ENCODE data around the gene GPR179.
A peak's percentile ranks its signal among the peaks of the same experiment; 100 is the strongest.

Gene GPR179

DNA sequence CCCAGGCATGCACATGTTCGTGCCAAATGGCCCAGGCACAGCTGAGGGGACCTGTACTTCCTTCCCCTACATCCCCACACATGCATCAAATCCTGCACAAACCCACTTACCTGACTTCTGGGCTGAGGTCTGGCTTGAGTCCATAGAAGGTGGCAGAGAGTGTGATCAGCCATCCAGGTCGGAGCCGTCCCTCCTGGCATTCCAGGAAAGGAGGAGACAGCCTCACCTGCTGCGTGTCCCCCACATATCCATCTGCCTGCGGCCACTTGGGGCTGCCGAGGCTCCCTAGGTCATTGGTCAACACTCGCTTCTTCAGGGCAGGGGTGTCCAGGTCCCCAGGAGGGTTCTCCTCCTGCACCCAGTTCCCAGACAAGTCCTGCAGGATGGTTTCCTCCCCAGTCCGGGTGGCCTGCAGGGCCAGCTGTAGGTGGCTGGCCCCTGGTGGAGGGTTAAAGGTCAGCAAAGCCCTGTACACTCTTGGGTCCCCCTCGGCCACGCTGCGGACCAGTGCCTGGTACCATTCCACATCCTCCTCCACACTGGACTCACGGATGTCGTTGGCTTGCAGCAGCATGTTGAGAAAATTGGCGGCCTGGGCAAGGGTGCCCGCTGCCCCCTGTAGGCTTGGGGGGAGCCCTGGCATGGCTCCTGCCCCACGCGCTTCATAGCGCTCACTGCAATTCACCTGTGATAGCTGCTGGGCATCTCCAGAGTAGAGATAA lies 709 bp downstream of the GPR179 start:
- no peak for DNase-seq

DNA sequence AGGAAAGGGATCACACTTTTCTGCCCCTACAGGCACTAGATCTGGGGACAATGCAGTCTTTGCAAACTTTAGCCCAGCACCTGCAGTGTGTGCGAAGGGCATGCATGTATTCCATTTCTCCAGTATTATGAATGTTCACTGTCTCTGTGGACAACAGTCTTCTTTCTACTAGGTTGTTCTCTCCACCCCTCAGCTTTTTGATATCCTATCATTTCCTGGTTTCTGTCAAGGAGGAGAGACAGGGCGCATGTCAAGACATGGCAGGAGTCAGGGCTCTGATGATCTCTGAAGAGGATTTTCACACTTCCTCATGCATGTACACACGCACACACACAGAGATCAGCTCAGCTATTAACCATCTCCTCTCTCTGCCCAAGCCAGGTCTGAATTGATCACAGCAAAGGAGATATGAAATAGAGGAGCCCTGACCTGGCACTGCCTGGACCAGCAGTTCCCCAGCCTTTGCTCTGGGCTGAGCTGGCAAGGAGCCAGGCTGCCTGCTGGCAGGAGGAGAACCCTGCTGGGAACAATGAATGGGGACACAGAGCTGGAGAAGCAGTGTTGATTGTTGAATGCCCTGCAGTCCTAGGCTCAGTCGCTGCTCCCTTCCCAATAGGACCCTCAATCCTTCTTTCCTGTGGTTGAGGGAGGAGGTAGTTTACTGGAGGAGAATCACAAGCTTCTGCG lies 2.6 kb downstream of the GPR179 start:
- DNase-seq: no peak

DNA sequence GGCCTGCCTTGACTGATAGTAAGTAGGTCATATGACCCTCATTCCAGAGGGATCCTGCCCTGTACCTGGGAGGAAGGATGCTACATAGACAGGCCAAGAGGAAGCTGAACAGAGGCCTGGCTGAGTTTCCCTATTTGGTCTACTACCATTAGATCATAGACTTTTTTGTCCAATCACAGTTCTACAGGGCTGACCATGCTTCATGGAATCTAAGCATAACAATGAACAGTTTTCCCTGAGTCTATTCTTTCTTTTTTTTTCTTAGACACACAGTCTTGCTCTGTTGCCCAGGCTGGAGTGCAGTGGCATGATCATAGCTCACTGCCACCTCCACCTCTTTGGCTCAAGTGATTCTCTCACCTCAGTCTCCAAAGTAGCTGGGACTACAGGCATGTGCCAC lies 3.9 kb downstream of the GPR179 start:
- DNase-seq: no peak

DNA sequence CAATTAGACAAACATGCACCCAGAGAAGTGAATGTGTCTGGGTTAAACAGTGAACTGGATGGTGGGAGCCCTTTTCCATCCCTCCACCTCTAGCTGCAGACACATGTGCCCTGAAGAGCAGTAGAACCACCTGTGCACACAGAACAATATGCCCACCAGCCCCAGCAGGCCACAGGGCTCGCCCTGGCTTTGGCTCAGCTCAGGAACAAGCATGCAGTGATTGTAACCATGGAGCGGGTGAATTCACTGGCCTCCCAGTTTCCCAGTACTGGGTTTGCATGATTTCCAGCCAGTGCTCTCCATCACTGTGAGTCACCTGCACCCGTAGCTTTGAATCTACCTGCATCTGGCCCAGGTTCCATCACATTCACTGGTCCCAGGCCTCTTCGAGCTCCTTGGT lies 5.2 kb downstream of the GPR179 start:
- no peak for DNase-seq

DNA sequence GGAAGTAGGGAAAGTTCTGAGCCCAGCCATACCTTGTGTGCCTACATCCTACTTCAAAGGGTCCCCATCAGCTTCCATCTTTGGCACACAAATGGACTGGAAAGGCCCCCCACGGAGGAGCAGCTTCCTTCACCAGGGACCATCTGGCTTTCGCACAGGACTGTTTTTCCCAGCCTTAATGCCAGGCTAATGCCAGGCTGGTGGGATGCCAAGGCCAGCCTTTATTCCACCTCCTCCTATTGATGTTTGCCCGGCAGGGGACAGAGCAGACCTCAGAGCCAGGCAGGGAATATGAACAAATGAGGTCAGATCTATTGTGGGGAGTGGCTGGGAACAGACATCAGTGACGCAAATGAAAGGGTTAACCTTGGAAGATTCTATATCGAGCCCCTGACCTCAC lies 5.7 kb downstream of the GPR179 start:
- DNase-seq: no peak

DNA sequence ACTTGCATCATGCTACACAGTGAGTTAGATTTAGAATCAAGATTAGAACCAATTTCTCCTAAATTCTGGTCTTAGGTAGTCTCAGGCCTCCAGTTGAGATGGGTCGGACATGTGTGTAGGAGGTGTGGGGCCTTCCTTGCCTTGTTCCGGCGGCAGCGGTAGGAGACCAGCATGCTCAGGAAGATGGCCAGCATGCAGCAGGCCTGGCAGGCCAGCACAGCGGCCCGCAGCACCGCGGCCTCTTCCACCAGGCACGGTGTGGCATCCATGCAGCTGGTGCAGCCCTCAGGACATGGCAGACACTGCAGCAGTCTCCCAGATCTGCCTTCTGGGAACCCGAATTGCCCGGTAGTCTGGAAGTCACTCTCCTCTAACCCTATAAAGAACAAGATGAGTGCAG lies 6.9 kb downstream of the GPR179 start:
- DNase-seq: no peak

DNA sequence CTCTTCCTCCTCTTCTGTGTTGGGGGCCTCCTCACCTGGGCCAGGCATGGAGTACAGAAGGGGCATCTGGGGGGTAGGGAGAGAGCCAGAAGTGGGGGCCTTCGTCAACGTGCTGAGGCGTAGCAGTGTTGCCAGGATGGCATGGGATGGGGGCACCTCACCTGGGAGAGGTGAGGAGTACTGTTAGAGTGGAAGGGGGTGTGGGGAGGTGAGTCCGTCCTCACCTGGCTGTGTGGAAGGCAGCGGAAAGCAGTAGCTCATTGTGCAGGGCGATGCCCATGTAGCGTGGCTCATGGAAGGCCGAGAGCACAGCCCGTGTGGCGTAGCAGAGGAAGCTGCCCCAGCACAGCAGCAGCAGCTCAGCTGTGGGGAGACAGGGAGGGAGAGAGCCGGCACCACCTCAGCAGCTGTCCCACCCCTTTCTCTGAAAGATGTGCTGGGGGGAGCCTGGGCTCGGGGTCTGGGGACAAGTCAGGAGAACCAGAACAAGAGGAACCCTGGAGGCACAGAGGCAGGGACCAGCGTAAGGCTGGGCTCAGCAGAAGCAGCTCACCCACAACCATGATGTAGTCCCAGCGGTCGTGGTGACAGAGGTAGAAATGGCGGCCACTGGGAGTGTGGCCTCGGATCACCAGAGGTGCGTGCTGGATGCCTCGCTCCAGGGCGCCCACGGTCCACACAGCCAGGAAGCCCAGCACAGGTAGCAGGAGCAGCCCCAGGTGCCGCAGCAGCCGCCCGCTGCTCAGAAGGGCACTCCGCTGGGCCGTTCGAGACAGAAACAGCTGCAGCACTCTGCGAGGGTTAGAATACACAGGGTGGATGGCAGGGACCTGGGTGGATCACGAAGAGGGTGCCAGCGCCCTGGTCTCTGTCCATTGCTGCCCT lies 9.0 kb downstream of the GPR179 start:
- no peak for DNase-seq

DNA sequence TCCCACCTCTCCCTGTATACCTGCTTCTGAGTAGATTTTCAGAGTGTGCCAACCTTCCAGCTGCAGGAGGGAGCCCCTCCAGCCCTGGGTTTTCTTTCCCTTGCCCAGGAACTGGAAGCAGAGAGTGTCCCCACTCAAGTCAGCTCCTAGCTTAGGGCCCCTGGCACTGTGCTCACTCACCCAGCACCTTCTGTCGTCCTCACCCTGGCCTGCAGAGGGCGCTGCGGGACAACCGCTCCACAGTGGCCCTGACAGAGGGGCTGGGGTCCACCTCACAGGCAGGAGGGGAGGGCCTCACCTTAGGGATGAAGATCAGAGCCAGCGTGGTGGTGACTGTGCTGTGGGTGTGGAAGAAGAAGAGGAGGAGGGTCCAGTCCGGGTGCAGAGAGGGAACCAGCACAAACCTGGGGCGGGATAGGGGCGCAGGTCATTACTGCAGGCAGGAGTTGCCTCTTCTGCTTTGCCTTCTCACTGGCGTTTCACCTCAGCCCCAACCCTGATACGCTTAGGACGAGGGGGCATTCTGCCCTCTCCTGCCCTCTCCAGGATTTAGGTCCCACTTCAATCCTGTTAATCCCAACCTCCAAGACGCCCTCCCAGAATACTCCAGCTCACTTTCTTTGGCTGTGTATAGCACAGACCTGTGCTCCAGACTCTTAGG lies 10.0 kb downstream of the GPR179 start:
- peak; percentile 36 for DNase-seq

DNA sequence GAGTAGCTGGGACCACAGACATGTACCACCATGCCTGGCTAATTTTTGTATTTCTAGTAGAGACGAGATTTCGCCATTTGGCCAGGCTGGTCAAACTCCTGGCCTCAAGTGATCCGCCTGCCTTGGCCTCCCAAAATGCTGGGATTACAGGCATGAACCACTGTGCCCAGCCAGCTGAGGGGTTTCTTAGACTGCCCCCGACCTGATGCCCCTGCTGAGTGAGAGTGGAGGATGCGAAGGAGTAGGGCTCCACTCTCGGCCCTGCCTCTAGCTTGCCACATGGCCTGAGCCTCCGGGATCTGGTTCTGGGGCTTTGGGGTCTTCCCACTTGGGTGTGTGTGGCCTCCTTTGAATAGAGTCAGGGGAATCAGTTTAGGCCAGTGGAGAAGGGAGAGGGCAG lies 11.0 kb downstream of the GPR179 start:
- no peak for DNase-seq

DNA sequence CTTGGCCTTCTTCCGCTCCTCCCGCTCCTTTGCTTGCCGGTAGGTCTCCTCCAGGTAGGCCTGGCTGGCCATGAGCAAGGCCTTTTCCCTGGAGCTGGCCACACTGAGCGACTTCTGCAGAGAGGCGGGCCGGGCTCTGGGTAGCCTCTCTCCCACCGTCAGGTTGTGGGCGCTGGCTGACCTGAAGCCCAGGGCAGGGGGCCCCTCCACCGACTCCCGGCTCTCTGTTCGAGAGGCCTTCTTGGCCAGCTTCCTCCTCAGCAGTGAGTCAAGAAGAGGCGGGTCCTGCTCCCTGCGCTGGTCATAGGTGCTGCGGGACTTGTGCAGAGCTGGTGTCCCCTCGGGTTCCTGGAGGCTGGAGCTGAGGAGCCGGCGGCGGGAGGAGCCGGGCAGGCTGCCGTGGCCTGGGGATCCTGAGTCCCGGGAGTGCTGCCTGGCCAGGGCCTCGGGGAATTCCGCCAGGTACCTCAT lies 12.8 kb downstream of the GPR179 start:
- DNase-seq: no peak

DNA sequence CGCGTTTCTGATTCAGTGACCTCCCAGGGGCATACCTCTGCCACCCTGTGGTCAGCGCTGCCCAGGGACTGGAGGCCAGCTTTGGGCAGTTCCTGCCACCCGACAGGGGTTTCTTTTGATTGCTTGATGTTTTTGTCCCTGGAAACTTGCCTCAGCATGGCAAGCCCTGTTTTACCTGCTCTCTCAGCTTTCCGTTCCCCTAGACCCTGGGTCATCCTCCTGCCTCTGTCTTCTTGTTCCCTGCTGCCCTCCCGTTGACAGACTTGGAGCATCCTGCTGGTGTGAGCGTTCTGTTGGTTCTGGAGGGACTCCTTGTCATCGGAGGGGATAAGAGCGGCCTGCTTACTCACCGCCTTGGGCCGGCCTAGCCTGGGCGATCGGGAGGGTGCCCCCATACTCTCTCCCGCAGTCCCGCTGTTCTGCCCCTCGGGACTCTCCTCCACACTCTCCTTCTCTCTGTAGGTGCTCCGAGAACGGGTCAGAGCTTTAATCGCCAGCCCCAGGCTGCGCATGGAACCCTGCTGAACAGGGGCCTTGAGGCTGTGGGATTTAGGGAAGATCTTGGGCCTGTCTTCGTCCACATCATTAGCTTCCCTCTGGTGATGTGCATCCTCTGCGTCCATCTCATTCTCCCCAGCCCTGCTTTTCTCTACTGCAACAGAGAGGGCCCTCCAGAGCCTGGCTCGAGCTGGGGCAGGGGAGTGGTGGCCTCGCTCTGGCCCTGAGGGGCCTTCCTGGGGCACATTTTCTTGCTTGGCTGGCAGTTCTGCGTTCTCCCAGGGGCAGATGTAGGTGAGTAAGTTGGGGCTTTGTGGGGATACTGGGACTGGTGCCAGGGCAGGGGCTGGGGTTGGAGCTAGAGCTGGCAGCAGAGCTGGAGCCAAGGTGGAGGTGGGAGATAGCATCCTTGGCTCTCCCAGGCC lies 13.7 kb downstream of the GPR179 start:
- no peak for DNase-seq

DNA sequence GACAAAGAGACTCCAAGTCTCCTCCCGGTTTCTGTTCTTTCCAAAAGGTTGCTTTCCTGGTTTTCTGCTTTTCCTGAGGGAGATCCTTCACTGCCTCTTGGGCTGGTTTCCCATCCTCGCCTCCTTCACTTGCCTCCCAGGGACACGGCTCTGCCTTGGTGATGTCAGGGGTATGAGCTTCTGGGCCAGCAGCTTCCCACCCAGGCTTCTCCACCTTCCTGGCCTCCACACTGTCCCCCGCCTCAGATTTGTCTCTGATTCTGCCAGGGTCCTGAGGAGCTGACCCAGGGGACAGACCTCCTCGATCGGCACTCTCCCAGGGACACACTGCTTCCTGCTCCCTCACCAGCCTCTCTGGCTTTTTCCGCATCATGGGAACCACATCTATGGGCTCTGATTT lies 14.5 kb downstream of the GPR179 start:
- no peak for DNase-seq

DNA sequence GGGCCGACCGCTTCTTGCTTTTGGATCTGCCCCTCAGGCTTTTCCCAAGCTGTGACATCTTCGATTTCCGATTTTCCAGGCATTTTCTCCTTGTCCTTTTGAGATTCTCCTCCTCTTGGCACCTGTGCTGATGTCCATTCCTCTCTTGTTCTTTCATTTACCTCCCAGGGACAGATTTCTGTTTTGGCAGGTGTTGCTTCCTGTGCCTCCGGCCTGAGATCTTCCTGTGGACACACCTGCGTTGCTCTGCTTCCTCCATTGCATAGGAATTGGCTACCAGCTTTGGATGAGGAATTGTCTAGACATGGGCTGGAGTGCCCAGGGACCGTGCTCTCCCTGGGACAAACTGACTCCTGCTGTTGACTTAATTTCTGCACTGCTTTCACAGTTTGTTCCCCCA lies 15.1 kb downstream of the GPR179 start:
- DNase-seq: no peak

DNA sequence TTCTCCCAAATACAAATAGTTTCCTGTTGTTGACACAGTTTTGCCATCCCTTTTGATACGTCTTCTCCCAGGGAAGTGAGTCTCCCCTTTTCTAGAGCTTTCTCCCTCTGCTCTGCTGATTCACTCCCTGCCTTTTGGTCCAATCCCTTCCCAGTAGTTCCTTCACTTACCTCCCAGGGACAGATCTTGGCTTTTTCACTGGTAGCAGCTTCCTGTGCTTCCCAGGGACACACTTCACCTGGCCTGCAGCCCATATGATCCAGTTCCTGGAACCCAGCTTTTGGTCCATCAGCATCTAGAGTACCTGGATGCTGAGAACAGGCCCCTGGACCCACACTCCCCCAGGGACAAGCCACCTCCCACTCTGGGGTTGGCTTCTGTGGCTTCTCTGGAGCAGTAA lies 15.8 kb downstream of the GPR179 start:
- no peak for DNase-seq

DNA sequence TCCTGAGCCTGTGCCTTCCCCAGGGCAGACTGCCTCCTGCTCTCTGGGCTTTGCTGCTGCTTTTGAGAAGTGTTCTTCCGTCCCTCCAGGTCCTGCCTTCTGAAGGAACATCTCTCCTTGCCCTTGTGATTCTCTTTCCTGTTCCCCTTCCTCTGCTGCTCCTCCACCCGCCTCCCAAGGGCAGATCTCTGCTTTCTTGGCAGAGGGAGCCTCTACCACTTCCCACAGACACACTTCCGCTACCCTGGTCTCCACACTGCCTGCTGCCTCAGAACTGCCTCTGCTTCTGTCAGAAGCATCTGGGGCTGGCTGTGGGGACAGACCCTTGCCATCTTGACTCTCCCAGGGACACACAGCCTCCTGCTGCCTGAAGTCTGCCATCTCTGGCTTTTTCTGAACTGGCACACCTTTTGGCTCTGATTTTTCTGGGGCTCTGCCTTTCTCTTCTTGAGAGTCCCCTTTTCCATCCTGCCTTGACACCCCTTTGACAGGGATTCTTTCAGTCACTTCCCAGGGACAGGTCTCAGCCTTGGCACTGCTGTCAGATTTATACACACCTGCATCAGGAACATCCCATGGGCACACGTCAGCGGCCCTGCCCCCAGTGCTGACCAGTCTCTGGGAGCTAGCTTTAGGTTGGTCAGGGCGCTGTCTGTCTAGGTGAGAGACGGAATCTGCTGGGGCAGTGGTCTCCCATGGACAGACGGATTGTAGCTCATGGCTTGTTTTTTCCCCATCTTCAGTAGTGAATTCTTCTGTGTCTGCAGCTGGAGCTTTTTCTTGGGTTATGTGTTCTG lies 16.6 kb downstream of the GPR179 start:
- DNase-seq: no peak

DNA sequence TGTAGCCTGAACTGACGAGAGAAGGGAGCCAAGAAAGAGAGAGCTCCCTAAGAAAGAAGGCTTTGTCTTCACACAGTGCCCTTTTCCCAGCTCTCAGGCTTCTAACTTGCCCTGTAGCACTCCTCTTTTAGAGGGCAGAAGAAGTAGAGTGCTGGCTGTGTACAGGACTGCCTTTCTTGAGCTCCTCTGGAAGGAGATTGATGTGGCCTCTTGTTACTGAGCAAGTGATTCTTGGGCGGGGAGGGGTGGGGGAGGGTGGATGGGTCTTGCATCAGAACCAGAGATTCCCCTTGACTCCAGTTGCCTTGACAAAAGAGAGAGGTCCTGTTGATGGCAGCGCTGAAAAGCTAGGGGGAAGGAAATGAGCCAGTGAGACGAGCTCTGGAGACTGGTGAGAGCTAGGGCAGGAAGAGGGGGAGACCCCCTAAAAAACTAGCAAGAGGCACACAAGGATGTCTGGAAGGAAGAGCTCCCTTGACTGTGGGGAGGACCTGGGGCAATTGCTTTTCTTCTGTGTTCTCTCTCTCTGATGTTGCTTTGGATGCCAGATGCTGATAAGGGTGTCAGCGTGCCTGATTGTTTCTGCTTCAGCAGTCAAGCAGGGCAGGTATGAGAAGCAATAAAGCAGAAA lies 18.4 kb downstream of the GPR179 start:
- no peak for DNase-seq

DNA sequence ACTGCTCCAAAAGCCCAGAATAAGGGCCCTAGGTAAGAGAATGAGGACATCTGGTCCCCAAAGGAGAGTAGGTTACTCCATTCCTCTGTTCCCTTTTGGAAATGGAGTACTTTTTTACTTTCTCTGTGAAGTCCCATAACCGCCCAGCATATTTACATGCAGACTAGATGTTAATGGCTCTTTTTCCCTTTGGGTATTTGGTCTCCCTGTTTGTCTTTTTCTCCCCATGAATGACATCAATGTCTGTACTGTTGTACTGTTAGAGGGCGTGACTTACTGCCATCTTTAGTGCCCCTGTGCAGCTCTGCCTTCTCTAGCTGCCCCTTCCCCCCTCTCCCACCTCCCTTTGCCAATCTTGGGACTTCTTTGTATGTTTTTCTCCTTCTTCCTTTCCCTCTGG lies 19.0 kb downstream of the GPR179 start:
- DNase-seq: no peak

DNA sequence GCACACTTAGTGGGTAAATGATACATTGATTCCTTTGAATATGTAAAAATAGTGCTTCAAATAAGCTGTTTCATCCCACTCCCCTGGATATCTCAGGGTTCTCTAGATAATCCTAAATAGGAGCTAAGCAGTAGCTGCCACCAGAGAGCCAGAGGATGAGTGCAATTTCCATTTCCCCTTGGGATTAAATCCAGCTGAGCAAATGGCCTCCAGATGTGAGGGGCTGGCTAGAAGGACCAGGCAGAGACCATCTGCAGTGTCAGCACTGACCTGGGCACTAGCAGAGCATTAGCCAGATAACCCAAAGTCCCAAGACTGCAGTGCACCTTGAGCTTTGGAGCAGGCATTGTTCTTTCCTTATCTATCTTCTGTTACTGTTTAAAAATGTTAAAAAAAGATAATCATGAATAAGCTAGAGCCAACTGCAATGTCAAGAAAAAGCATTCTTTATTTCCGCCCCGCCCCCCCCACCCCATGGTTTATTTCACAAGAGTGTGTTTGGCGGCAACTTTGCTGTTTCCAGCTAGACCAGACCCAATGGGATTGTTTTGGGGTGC lies 19.5 kb downstream of the GPR179 start:
- no peak for DNase-seq

DNA sequence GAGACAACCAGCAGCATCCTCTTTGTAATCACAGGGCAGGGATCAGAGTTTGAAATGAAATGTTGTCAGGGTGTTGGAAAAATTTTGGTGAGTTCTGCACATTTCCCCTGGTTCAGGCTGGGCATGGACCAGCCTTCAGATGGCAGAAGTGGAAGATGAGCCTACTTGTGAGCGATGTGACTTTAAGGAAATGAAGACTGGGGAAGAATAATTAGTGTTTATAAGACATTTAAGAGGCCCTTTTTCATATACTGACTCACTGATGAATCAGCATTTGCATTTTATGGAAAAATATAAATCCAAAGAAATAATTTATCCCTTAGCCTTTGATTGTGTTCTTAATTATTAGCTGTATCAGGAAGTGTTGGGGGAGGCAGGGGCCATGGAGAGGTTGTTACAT lies 20.9 kb downstream of the GPR179 start:
- no peak for DNase-seq

DNA sequence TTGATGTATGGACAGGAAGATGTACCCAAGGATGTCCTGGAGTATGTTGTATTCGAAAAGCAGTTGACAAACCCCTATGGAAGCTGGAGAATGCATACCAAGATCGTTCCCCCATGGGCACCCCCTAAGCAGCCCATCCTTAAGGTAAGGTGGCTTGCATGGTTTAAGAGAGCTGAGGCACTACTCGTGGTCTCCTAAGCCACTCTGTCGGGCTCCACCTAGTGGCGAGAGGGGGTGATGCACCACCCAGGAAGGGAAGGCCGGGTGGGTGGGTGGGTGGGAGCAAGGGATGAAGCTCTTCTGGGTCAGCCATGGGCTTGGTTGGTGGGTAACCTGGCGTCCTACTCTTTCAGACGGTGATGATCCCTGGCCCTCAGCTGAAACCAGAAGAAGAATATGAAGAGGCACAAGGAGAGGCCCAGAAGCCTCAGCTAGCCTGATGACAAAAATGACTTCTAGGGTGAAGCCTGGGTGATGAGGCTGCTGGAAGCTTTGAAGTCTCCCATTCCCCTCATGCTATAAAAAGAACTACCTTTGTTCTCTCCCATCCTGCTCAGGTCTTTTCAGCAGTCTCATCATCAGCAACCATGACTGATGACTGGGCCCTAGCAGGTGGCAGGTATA lies 21.5 kb downstream of the GPR179 start:
- peak; percentile 75 for DNase-seq
